NCI-H2227 treated with DMSO at 0.1 percent for 48 hours (cell line): ENCODE results near the gene ZNF576.
"Not testable (repeated sequence)": the region's sequence is repeated elsewhere in the genome, so short reads cannot be mapped to it uniquely, and the experiment has no call there.

ENCODE experiments used
- DNase-seq: peaks from one replicate; lab custom pipeline; 2025; lab: John Stamatoyannopoulos, UW

Gene ZNF576

GRCh38 chr19:43625918-43626579 lies 29.7 kb downstream of the ZNF576 start:
- no peak for DNase-seq

GRCh38 chr19:43626838-43627237 lies 30.4 kb downstream of the ZNF576 start:
- DNase-seq, result no peak

GRCh38 chr19:43628646-43629326 lies 32.4 kb downstream of the ZNF576 start:
- DNase-seq, result no peak

GRCh38 chr19:43631491-43631890 lies 35.1 kb downstream of the ZNF576 start:
- DNase-seq, result no peak

- DNase-seq, result no peak
Measured at GRCh38 chr19:43633520-43633919, 37.1 kb downstream of the ZNF576 start.

GRCh38 chr19:43634068-43634467 lies 37.7 kb downstream of the ZNF576 start:
- no peak for DNase-seq

- no peak for DNase-seq
Measured at GRCh38 chr19:43634506-43634871, 38.1 kb downstream of the ZNF576 start.

GRCh38 chr19:43634872-43635560 lies 38.6 kb downstream of the ZNF576 start:
- DNase-seq, result peak; percentile 17

GRCh38 chr19:43635561-43635940 lies 39.2 kb downstream of the ZNF576 start:
- not testable (repeated sequence) for DNase-seq

GRCh38 chr19:43636121-43636683 lies 39.8 kb downstream of the ZNF576 start:
- no peak for DNase-seq

GRCh38 chr19:43638214-43638994 lies 42.0 kb downstream of the ZNF576 start:
- no peak for DNase-seq

- no peak for DNase-seq
Measured at GRCh38 chr19:43638995-43639518, 42.7 kb downstream of the ZNF576 start.

GRCh38 chr19:43639519-43640423 lies 43.4 kb downstream of the ZNF576 start, which contains the start of gene CADM4:
Gene CADM4 (minus strand): TSS chr19:43639850. CDS start chr19:43639790, 60 bp downstream.
- DNase-seq, result peak; percentile 3

- no peak for DNase-seq
Measured at GRCh38 chr19:43640424-43640757, 44.0 kb downstream of the ZNF576 start.

- no peak for DNase-seq
Measured at GRCh38 chr19:43641333-43641732, 44.9 kb downstream of the ZNF576 start.

- DNase-seq, result no peak
Measured at GRCh38 chr19:43642531-43642930, 46.1 kb downstream of the ZNF576 start.

GRCh38 chr19:43643326-43643725 lies 46.9 kb downstream of the ZNF576 start:
- DNase-seq, result no peak

- peak; percentile 16 for DNase-seq
Measured at GRCh38 chr19:43644181-43644580, 47.8 kb downstream of the ZNF576 start.

GRCh38 chr19:43648633-43649032 lies 52.2 kb downstream of the ZNF576 start:
- no peak for DNase-seq

- no peak for DNase-seq
Measured at GRCh38 chr19:43649514-43649913, 53.1 kb downstream of the ZNF576 start.

GRCh38 chr19:43650276-43650675 lies 53.9 kb downstream of the ZNF576 start:
- not testable (repeated sequence) for DNase-seq
